IPS-20b (cell line): ENCODE results near the gene TAOK3.

Experiments
- H3K27ac ChIP-seq: one replicate; pipeline ENCODE4 v1.5.1; 2013; ENCODE audit warnings: low read length
- H3K27me3 ChIP-seq: 2 replicates; pipeline ENCODE4 v1.6.1; 2013; ENCODE audit warnings: mild to moderate bottlenecking, low read length, inconsistent platforms; ENCODE audit not compliant: insufficient read depth
- H3K36me3 ChIP-seq: 2 replicates; pipeline ENCODE4 v1.6.1; 2013; ENCODE audit warnings: low read depth, mild to moderate bottlenecking, inconsistent platforms, low read length, moderate library complexity; ENCODE audit not compliant: insufficient read depth
- H3K4me1 ChIP-seq: 2 replicates; pipeline ENCODE4 v1.6.1; 2013; ENCODE audit warnings: mild to moderate bottlenecking, control low read depth, inconsistent platforms, low read length, moderate library complexity; ENCODE audit not compliant: insufficient read depth
- H3K4me3 ChIP-seq: 2 replicates; pipeline ENCODE4 v1.5.1; 2013; ENCODE audit warnings: mild to moderate bottlenecking, low read length, inconsistent platforms
- H3K9ac ChIP-seq: 2 replicates; pipeline ENCODE4 v1.6.1; 2013; ENCODE audit warnings: low read depth, mild to moderate bottlenecking, inconsistent platforms, low read length, moderate library complexity
- H3K9me3 ChIP-seq: 2 replicates; pipeline ENCODE4 v1.6.1; 2013; ENCODE audit warnings: mild to moderate bottlenecking, low read depth, low read length, inconsistent platforms; ENCODE audit not compliant: insufficient read depth

The TAOK3 gene

GRCh38 chr12:118330421-118331018 is 42.2 kb downstream of the TAOK3 start:
- Histone ChIP-seq H3K27ac (no peak overlapping the region), H3K27me3 (no peaks in the 10 kb centered on the region), H3K4me3 (no peak overlapping the region), H3K36me3 (no peaks in the 10 kb centered on the region), H3K9me3 (no peaks in the 10 kb centered on the region), H3K9ac (no peak overlapping the region), H3K4me1 (no peaks in the 10 kb centered on the region)

DNA sequence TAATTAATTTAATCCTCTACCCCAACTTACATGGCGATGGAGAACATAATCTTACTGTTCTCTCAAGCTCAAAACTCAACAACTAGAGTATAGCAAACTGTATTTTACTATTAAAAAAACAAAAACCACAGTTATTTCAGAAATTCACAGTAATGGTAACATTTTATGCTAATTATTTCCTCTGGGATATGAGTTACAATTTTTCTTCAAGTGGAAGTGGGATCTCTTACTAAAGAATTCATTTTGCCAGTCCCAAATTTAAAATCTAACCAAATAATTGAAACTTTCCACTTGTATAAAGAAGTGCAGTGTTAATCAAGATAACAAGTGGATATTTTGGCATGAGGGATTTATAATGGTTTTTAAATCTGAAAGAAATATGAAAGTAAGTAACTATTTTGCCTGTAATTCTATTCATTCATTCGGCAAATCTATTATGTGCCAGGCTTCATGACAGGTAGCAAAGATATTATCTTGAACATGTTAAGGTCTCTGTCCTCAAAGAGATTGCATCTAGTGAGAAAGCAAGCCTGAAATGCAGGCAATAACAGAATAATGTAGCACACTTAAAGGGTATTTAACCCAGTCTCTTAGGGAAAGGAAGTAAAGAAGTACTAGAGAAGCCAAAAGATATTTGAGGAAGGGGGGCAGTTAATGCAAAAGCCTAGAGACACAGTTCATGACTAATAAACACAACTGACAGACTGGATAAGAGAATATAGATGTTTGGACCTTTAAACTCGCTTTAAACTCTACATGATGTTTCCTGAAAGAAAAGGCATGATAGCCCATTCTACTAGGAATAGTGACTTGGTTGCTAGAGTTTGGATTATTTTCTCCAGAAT is 44.0 kb downstream of the TAOK3 start:
- Histone ChIP-seq H3K9me3 (no peaks in the 10 kb centered on the region), H3K27me3 (no peaks in the 10 kb centered on the region), H3K27ac (no peak overlapping the region), H3K9ac (no peak overlapping the region), H3K4me3 (no peak overlapping the region), H3K36me3 (no peaks in the 10 kb centered on the region), H3K4me1 (no peaks in the 10 kb centered on the region)

- Histone ChIP-seq H3K36me3 (no peaks in the 10 kb centered on the region), H3K9me3 (no peaks in the 10 kb centered on the region), H3K9ac (no peak overlapping the region), H3K27ac (no peak overlapping the region), H3K4me1 (no peaks in the 10 kb centered on the region), H3K27me3 (no peaks in the 10 kb centered on the region), H3K4me3 (no peak overlapping the region)
Measured at GRCh38 chr12:118327391-118327790, 45.3 kb downstream of the TAOK3 start.

DNA sequence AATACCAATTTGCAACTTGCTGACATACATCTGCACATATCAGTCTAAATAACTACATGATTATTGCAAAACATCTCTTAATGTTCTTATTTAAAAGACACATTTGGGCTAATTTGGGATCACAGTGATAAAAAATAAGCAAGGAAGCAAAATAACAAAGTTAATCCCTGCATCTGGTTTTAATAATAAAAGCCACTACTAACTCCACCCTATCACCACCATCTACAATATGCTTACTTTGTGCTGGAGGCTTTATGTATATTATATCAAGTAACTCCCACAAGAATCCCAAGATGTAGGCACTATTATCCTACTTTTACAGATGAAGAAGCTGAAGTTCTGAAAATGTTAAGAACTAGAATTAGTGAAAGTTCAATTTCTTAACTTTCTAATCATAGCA is 45.7 kb downstream of the TAOK3 start:
- no peak overlapping the region for H3K27ac ChIP-seq
- no peak overlapping the region for H3K4me3 ChIP-seq
- no peaks in the 10 kb centered on the region for H3K4me1 ChIP-seq
- no peaks in the 10 kb centered on the region for H3K9me3 ChIP-seq
- no peaks in the 10 kb centered on the region for H3K27me3 ChIP-seq
- H3K36me3 ChIP-seq = no peaks in the 10 kb centered on the region
- H3K9ac ChIP-seq = no peak overlapping the region

DNA sequence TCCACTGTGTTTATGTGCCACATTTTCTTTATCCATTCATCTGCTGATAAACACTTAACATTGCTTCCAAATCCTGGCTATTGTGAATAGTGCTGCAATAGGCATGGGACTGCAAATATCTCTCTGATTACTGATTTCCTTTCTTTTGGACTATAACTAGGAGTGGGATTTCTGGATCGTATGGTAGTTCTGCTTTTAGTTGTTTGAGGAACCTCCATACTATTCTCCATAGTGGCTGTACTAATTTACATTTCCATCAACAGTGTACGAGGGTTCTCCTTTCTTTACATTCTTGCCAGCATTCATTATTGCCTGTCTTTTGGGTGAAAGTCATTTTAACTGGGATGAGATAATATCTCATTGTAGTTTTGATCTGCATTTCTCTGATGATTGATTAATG is 47.6 kb downstream of the TAOK3 start:
- H3K27me3 ChIP-seq = no peaks in the 10 kb centered on the region
- no peak overlapping the region for H3K4me3 ChIP-seq
- no peaks in the 10 kb centered on the region for H3K9me3 ChIP-seq
- no peaks in the 10 kb centered on the region for H3K36me3 ChIP-seq
- no peaks in the 10 kb centered on the region for H3K4me1 ChIP-seq
- no peak overlapping the region for H3K9ac ChIP-seq
- H3K27ac ChIP-seq = no peak overlapping the region

GRCh38 chr12:118319627-118320026 is 53.1 kb downstream of the TAOK3 start:
- Histone ChIP-seq H3K4me3 (no peak overlapping the region), H3K4me1 (no peaks in the 10 kb centered on the region), H3K27me3 (no peaks in the 10 kb centered on the region), H3K27ac (no peak overlapping the region), H3K9me3 (no peaks in the 10 kb centered on the region), H3K9ac (no peak overlapping the region), H3K36me3 (no peaks in the 10 kb centered on the region)

DNA sequence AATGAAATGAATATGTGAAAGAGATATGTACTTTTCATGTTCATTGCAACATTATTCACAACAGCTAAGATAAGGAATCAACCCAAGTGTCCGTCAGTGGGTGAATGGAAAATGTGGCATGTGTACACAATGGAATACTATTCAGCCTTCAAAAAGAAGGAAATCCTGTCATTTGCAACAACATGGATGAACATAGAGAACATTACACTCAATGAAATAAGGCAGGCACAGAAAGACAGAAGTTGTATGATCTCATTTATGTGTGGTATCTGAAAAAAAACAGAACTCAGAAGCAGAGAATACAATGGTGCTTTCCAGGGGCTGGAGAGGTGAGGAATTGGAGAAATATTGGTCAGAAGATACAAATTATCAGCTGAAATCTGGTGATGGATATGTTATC is 54.0 kb downstream of the TAOK3 start:
- Histone ChIP-seq H3K4me1 (no peaks in the 10 kb centered on the region), H3K9ac (no peak overlapping the region), H3K27me3 (no peaks in the 10 kb centered on the region), H3K36me3 (no peaks in the 10 kb centered on the region), H3K27ac (no peak overlapping the region), H3K9me3 (no peaks in the 10 kb centered on the region), H3K4me3 (no peak overlapping the region)

- Histone ChIP-seq H3K4me1 (no peaks in the 10 kb centered on the region), H3K36me3 (no peaks in the 10 kb centered on the region), H3K4me3 (no peak overlapping the region), H3K27me3 (no peaks in the 10 kb centered on the region), H3K9ac (no peak overlapping the region), H3K9me3 (no peaks in the 10 kb centered on the region), H3K27ac (no peak overlapping the region)
Measured at GRCh38 chr12:118317729-118318128, 55.0 kb downstream of the TAOK3 start.

DNA sequence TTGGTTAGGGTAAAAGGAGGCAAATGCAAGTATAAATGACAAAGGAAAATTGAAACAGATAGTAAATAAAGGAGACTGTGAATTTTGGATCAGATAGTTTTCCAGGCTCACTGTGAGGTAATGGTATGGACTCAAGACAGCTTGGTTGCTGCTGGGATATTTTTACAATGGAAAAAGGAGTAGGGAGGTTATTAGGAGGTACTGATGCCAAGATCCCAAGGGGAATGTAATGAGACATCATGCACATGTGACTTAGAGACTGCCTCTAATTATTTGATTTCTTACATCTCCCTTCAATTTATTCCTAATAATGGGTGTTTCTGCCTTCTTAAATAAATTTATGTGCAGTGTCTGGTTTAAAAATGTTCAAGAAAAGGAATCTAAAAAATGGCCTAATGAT is 56.9 kb downstream of the TAOK3 start:
- H3K4me3 ChIP-seq = no peak overlapping the region
- H3K9me3 ChIP-seq = no peaks in the 10 kb centered on the region
- no peak overlapping the region for H3K9ac ChIP-seq
- no peak overlapping the region for H3K27ac ChIP-seq
- H3K27me3 ChIP-seq = no peaks in the 10 kb centered on the region
- H3K4me1 ChIP-seq = no peaks in the 10 kb centered on the region
- no peaks in the 10 kb centered on the region for H3K36me3 ChIP-seq

DNA sequence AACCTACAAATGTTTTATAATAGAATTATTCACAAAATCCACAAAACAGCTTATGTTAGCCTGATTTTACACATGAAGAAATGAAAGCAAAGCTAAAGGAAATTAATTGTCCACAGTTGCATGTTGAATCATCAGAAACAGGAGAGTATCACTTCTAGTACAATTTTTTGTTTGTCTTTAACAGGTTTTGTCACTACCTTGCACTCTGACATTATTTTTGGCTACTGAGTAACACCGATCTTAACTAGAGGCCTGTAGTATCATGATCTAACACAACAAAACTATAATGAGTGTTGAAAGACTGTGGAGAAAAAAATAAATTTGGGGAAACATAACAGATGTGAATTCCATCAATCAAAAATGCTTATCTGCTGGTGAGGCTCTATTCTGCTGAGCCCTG is 60.1 kb downstream of the TAOK3 start:
- no peak overlapping the region for H3K4me3 ChIP-seq
- H3K27ac ChIP-seq = no peak overlapping the region
- no peak overlapping the region for H3K9ac ChIP-seq
- H3K36me3 ChIP-seq = no peaks in the 10 kb centered on the region
- no peaks in the 10 kb centered on the region for H3K27me3 ChIP-seq
- H3K4me1 ChIP-seq = peaks cover 2% of the 10 kb centered on the region; the same call in 1 of the 2 replicates
- no peaks in the 10 kb centered on the region for H3K9me3 ChIP-seq

- no peaks in the 10 kb centered on the region for H3K27me3 ChIP-seq
- H3K9me3 ChIP-seq = no peaks in the 10 kb centered on the region
- no peak overlapping the region for H3K27ac ChIP-seq
- no peak overlapping the region for H3K9ac ChIP-seq
- no peaks in the 10 kb centered on the region for H3K36me3 ChIP-seq
- no peak overlapping the region for H3K4me3 ChIP-seq
- H3K4me1 ChIP-seq = peaks cover 5% of the 10 kb centered on the region; the same call in 1 of the 2 replicates
Measured at GRCh38 chr12:118311666-118312065, 61.0 kb downstream of the TAOK3 start.

DNA sequence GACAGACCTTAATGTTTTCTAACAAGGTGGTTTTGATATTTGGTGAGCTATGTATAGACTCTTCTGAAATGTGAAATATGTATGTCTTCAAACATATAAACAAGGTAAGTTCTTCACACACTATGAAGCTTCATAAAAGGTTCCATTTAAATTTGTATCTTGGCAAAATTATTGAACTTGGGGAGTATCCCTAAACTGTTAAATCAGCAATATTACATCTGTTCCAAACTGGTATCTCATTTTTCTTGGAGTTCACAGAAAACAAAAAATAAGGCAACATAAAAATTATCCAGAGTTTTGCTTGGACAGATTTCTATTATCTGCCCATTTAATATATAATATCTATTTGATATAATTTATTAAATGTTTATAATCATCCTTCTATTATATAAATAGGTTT is 62.4 kb downstream of the TAOK3 start:
- Histone ChIP-seq H3K27ac (no peak overlapping the region), H3K9ac (no peak overlapping the region), H3K36me3 (no peaks in the 10 kb centered on the region), H3K27me3 (no peaks in the 10 kb centered on the region), H3K4me3 (no peak overlapping the region), H3K9me3 (no peaks in the 10 kb centered on the region), H3K4me1 (peaks cover 5% of the 10 kb centered on the region; the same call in 1 of the 2 replicates)
